ENCODE measurements around the gene COL4A1.

Gene COL4A1

GRCh38 chr13:110256126-110256905 is 50.6 kb downstream of the COL4A1 start:
- no peak overlapping the region for H3K9ac ChIP-seq (ENCODE audit: low read depth, low read length)
- peaks cover 4% of the 10 kb centered on the region; the same call in 1 of the 2 replicates for H3K4me1 ChIP-seq (ENCODE audit: insufficient read depth, low read length)
- no peaks in the 10 kb centered on the region for H3K36me3 ChIP-seq (ENCODE audit: insufficient read depth, low read length)
- no peaks in the 10 kb centered on the region for H3K9me3 ChIP-seq (ENCODE audit: control insufficient read depth, insufficient read depth, low read length)

GRCh38 chr13:110254751-110255553 is 52.0 kb downstream of the COL4A1 start:
- Histone ChIP-seq H3K9me3 (ENCODE audit: control insufficient read depth, insufficient read depth, low read length) (no peaks in the 10 kb centered on the region), H3K9ac (ENCODE audit: low read depth, low read length) (no peak overlapping the region), H3K4me1 (ENCODE audit: insufficient read depth, low read length) (peaks cover 4% of the 10 kb centered on the region; the same call in 1 of the 2 replicates), H3K36me3 (ENCODE audit: insufficient read depth, low read length) (no peaks in the 10 kb centered on the region)

DNA sequence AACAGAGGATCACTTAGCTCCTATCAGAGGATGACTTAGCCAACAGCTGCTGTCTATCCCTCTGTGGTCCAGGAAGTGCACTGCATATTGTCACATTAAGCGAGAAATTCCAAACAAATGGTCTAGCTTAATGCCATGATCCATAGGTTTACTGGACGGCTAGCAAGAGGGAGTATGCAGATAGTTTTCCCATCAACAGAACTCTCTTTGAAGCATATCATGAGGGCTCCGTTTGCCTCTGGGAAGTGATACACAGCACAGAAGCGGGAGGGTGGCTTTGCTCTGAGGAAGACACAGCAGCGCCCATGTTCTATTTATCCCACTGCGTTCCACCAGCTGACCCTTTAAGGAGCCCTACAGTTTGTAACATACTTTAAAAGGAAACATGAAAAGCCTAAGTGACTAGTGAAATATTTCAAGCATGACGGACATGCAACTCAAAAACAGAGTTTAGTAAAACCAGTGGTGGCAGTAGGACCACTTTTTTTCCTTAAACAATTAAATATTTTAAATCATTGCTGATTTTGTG is 52.7 kb downstream of the COL4A1 start:
- H3K4me1 ChIP-seq (ENCODE audit: insufficient read depth, low read length): peaks cover 4% of the 10 kb centered on the region; the same call in 1 of the 2 replicates
- H3K36me3 ChIP-seq (ENCODE audit: insufficient read depth, low read length): no peaks in the 10 kb centered on the region
- H3K9ac ChIP-seq (ENCODE audit: low read depth, low read length): no peak overlapping the region
- H3K9me3 ChIP-seq (ENCODE audit: control insufficient read depth, insufficient read depth, low read length): no peaks in the 10 kb centered on the region

- Histone ChIP-seq H3K9me3 (ENCODE audit: control insufficient read depth, insufficient read depth, low read length) (no peaks in the 10 kb centered on the region), H3K4me1 (ENCODE audit: insufficient read depth, low read length) (peaks cover 17% of the 10 kb centered on the region), H3K9ac (ENCODE audit: low read depth, low read length) (no peak overlapping the region), H3K36me3 (ENCODE audit: insufficient read depth, low read length) (no peaks in the 10 kb centered on the region)
Observed at GRCh38 chr13:110251193-110251819, 55.7 kb downstream of the COL4A1 start.

- no peak overlapping the region for H3K9ac ChIP-seq (ENCODE audit: low read depth, low read length)
- no peaks in the 10 kb centered on the region for H3K36me3 ChIP-seq (ENCODE audit: insufficient read depth, low read length)
- peaks cover 19% of the 10 kb centered on the region for H3K4me1 ChIP-seq (ENCODE audit: insufficient read depth, low read length)
- H3K9me3 ChIP-seq (ENCODE audit: control insufficient read depth, insufficient read depth, low read length): no peaks in the 10 kb centered on the region
Observed at GRCh38 chr13:110250258-110250891, 56.6 kb downstream of the COL4A1 start.

- no peaks in the 10 kb centered on the region for H3K9me3 ChIP-seq (ENCODE audit: control insufficient read depth, insufficient read depth, low read length)
- H3K9ac ChIP-seq (ENCODE audit: low read depth, low read length): no peak overlapping the region
- no peaks in the 10 kb centered on the region for H3K36me3 ChIP-seq (ENCODE audit: insufficient read depth, low read length)
- H3K4me1 ChIP-seq (ENCODE audit: insufficient read depth, low read length): peaks cover 15% of the 10 kb centered on the region
Observed at GRCh38 chr13:110249326-110249725, 57.6 kb downstream of the COL4A1 start.

DNA sequence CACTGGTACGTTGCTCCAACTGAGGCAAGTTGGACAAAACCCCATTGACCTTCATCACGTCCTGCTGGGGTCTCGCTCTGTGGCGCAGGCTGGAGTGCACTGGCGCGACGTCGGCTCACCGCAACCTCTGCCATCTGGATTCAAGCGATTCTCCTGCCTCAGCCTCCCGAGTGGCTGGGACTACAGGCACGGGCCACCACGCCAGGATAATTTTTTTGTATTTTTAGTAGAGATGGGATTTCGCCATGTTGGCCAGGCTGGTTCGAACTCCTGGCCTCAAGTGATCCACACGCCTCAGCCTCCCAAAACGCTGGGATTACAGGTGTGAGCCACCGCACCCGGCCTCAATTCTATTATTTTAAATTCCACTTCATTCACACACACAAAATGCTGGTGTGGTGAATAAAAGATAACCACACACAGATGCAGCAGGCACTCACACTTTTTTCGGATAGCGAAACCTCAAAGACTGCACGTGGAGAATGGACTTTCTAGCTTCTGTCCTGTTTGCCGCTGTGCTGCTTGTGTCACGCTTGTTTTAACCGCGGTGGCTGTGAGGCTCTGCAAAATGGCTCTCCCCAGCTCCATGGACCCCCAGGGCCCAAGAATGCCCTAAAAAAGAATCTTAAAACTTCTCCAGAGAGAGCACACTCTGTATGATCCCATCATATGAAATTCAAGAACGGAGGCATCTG is 58.4 kb downstream of the COL4A1 start:
- Histone ChIP-seq H3K36me3 (ENCODE audit: insufficient read depth, low read length) (no peaks in the 10 kb centered on the region), H3K9ac (ENCODE audit: low read depth, low read length) (no peak overlapping the region), H3K4me1 (ENCODE audit: insufficient read depth, low read length) (peaks cover 15% of the 10 kb centered on the region), H3K9me3 (ENCODE audit: control insufficient read depth, insufficient read depth, low read length) (no peaks in the 10 kb centered on the region)

DNA sequence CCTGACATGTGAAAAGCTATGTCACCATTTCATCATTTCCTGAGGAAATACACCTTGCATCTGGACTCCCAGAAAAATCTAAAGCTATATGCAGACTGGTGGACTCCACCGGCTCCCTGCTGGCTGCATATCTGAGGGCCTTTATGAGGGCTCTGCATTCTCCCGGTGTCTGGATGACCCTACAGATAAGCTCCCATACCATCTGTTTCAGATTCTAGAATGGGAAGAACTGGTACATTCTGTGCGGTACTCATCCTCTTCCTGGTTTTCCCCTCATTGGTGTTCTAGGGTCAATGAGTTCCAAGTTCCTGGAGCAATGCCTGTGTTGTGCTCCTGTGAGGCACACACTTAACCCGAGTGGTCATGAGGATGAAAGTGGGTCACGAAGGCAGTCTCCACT is 60.4 kb downstream of the COL4A1 start:
- Histone ChIP-seq H3K36me3 (ENCODE audit: insufficient read depth, low read length) (no peaks in the 10 kb centered on the region), H3K9me3 (ENCODE audit: control insufficient read depth, insufficient read depth, low read length) (no peaks in the 10 kb centered on the region), H3K4me1 (ENCODE audit: insufficient read depth, low read length) (peaks cover 19% of the 10 kb centered on the region), H3K9ac (ENCODE audit: low read depth, low read length) (no peak overlapping the region)

- H3K36me3 ChIP-seq (ENCODE audit: insufficient read depth, low read length): no peaks in the 10 kb centered on the region
- no peak overlapping the region for H3K9ac ChIP-seq (ENCODE audit: low read depth, low read length)
- no peaks in the 10 kb centered on the region for H3K9me3 ChIP-seq (ENCODE audit: control insufficient read depth, insufficient read depth, low read length)
- peaks cover 19% of the 10 kb centered on the region for H3K4me1 ChIP-seq (ENCODE audit: insufficient read depth, low read length)
Observed at GRCh38 chr13:110245416-110245899, 61.5 kb downstream of the COL4A1 start.

- peaks cover 19% of the 10 kb centered on the region for H3K4me1 ChIP-seq (ENCODE audit: insufficient read depth, low read length)
- no peaks in the 10 kb centered on the region for H3K9me3 ChIP-seq (ENCODE audit: control insufficient read depth, insufficient read depth, low read length)
- H3K36me3 ChIP-seq (ENCODE audit: insufficient read depth, low read length): no peaks in the 10 kb centered on the region
- no peak overlapping the region for H3K9ac ChIP-seq (ENCODE audit: low read depth, low read length)
Observed at GRCh38 chr13:110244976-110245375, 62.0 kb downstream of the COL4A1 start.

DNA sequence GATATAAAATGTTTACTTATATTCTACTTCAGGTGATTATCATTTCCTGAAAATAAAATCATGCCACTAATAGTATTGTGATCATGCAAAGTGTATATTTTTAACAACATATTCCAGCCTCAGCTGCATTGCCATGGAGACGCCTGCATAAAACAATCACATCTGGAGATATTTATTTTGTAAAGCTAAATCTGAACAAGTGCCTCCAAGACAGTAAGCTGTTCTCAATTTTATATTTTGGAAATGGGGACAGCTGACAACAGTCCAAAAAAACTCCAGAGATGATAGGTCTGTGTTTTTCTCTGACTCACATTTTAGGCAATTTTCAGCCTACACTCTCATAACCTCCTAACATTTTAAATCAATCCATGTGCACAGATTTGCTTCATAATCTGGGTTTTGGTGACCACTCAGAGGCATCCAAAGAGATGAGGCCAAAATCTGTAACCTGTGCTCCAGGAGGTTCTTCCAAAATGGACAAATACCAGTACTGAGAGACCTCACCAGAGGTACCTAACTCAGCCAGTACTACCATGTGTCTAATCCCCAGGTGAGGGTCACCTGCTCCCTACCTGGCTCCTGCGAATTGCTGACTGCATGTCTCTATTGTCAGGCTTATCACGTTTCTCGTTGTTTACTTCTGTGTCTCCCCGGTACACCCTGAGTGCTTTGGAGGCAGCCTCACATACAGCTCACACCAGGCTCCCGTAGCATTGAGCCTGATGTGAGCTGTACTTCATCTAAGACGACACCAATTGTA is 62.7 kb downstream of the COL4A1 start:
- no peaks in the 10 kb centered on the region for H3K9me3 ChIP-seq (ENCODE audit: control insufficient read depth, insufficient read depth, low read length)
- H3K4me1 ChIP-seq (ENCODE audit: insufficient read depth, low read length): peaks cover 19% of the 10 kb centered on the region
- no peak overlapping the region for H3K9ac ChIP-seq (ENCODE audit: low read depth, low read length)
- no peaks in the 10 kb centered on the region for H3K36me3 ChIP-seq (ENCODE audit: insufficient read depth, low read length)

- no peak overlapping the region for H3K9ac ChIP-seq (ENCODE audit: low read depth, low read length)
- peaks cover 17% of the 10 kb centered on the region; the same call in 1 of the 2 replicates for H3K4me1 ChIP-seq (ENCODE audit: insufficient read depth, low read length)
- no peaks in the 10 kb centered on the region for H3K9me3 ChIP-seq (ENCODE audit: control insufficient read depth, insufficient read depth, low read length)
- no peaks in the 10 kb centered on the region for H3K36me3 ChIP-seq (ENCODE audit: insufficient read depth, low read length)
Observed at GRCh38 chr13:110242615-110243014, 64.3 kb downstream of the COL4A1 start.

GRCh38 chr13:110240943-110241342 is 66.0 kb downstream of the COL4A1 start:
- Histone ChIP-seq H3K4me1 (ENCODE audit: insufficient read depth, low read length) (peaks cover 5% of the 10 kb centered on the region; the same call in 1 of the 2 replicates), H3K9me3 (ENCODE audit: control insufficient read depth, insufficient read depth, low read length) (no peaks in the 10 kb centered on the region), H3K9ac (ENCODE audit: low read depth, low read length) (no peak overlapping the region), H3K36me3 (ENCODE audit: insufficient read depth, low read length) (no peaks in the 10 kb centered on the region)
